ENCODE results near the gene STARD10.
A peak's percentile ranks its signal among the peaks of the same experiment; 100 is the strongest.

STARD10 gene

GRCh38 chr11:72760539-72761405 is 33.1 kb downstream of the STARD10 start:
- DNase-seq: no peak

DNA sequence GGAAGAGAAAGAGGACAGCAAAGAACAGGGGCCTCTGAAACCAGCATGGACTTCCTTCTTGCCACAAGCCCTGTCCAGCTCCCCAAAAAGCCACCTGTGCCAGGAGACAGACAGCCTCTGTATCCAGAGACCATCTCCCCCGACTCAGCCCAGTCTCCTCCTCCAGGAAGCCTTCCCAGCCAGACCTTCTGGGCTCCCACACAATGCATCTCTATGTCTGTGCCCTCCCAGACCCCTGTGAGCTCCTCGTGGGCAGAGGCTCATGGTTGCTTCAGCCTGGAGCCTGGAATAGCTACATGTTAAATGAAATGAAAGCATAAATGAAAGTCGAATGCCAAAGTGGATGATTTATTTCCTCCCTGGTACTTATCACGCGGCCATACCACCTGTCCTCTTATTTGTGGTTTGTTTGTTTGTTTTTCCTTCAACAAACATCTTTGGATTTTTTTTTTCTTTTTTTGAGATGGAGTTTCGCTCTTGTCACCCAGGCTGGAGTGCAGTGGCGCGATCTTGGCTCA is 34.3 kb downstream of the STARD10 start:
- no peak for DNase-seq

GRCh38 chr11:72758690-72759389 is 35.0 kb downstream of the STARD10 start:
- no peak for DNase-seq

DNA sequence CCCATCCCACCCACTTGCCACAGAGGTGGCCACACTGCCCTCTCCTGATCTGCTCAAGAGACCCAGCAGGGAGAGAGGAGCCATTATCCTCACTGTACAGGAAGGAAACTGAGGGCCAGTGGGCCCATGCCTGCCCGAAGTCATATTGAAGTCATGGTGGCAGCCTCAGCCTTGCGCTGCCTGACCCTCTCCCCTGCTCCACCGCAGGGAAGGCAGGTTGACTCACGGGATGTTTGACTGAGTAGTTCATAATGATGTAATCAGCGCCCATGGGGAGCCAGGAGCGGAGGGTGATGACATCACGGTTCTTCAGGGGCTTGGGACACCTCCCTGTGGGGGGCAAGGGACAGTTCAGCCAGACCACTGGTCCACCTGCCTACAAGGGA is 35.5 kb downstream of the STARD10 start:
- no peak for DNase-seq

- no peak for DNase-seq
Observed at GRCh38 chr11:72755713-72756285, 38.0 kb downstream of the STARD10 start.

GRCh38 chr11:72754544-72755155 is 39.2 kb downstream of the STARD10 start:
- DNase-seq: no peak

DNA sequence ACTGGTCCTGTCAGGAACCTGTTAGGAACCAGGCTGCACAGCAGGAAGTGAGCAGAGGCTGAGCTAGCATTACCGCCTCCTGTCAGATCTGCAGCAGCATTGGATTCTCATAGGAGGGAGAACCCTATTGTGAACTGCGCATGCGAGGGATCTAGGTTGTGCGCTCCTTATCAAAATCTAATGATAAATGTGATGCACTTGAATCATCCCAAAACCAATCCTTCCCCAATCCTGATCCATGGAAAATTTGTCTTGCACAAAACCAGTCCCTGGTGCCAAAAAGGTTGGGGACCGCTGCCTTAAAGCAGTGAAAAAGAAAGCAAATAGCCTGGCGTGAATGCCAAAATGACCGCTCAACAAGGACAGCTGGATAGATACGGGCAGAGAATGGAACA is 39.7 kb downstream of the STARD10 start:
- DNase-seq: no peak

GRCh38 chr11:72753341-72754148 is 40.3 kb downstream of the STARD10 start:
- no peak for DNase-seq

GRCh38 chr11:72752088-72752914 is 41.5 kb downstream of the STARD10 start, which contains the start of gene ARAP1:
Gene ARAP1, minus strand, starts transcription at chr11:72752408. Its CDS starts 25,280 bp downstream, at chr11:72727128.
- DNase-seq: peak; percentile 76

DNA sequence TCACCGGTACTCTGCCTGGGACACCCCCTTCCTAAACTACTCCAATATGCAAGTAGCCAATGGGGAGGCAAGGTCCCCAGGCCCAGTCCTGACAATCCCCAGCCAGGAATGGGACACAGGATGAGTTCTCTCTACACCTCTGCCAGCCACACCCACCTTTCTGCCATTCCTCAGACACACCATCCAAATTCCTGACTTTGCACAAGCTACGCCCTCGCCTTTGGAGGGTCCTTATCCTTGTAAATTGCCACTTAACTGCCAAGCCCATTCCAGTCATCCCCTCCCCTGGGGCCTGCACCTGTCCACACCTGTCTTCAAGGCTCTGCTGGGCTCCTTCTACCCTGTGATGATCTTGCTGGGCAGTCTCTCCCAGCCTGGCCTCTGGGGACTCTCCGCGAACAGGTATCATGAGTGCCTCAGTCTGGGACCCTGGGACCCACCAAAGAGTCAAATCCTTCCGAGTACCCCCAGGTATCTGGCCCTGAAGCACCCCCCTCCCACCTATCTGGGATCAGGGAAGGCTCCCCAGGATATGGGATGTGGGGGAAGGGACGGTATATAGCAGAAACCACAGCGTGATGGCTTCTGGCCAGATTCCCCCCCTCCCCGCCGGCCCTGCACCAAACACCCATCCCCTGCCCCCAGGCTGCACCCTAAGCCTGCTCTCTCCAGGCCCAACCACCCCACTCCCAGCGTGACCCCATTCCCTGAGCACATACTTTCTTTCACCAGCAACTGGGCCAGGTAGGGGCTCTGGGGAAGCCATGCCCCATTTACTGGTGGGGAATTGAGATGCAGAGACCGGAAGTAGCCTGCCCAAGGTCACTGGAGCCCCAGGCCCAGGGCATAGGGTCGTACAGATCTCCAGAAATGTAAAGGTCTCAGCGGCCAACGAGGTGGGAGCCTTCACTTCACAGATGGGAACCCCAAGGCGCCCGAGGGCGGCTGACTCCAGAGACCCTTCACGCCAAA is 42.4 kb downstream of the STARD10 start:
- no peak for DNase-seq

- DNase-seq: no peak
Observed at GRCh38 chr11:72750556-72751115, 43.2 kb downstream of the STARD10 start.

GRCh38 chr11:72750086-72750485 is 43.8 kb downstream of the STARD10 start:
- no peak for DNase-seq

- DNase-seq: no peak
Observed at GRCh38 chr11:72747289-72747855, 46.5 kb downstream of the STARD10 start.

DNA sequence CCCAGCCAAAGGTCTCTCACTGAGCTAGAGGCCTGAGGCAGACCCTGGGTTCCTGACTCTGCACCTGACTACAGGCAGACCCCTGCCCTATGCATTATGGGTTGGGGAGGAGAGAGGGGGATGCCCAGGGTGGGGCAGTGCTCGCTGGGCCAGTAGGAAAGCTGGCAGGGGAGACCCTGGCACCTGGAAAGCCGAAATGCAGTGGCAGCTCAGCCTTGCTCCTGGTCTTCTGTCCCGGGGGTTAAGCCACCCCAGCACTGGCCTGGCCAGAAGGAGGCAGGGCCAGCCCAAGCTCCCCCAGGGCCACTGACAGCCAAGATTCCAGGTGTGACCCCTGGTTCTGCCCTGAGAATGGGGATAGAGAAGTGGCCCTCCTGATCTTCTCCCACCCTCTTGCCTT is 47.0 kb downstream of the STARD10 start:
- DNase-seq: no peak

GRCh38 chr11:72745925-72746550 is 47.8 kb downstream of the STARD10 start:
- DNase-seq: no peak

- no peak for DNase-seq
Observed at GRCh38 chr11:72745511-72745910, 48.3 kb downstream of the STARD10 start.

GRCh38 chr11:72744474-72744873 is 49.4 kb downstream of the STARD10 start:
- DNase-seq: no peak

- DNase-seq: no peak
Observed at GRCh38 chr11:72743321-72744221, 50.3 kb downstream of the STARD10 start.
